Measurements from ENCODE around the gene ARHGAP42.

GRCh38 chr11:100875521-100875869 is 188.4 kb downstream of the ARHGAP42 start:
- no peak for TF ChIP-seq POLR2AphosphoS5 (IDR thresholded peaks at IDR 0.05)
- no peak for TF ChIP-seq CTCF (IDR thresholded peaks at IDR 0.05 in 8 of 11, conservative IDR thresholded peaks at IDR 0.05 in 3 of 11)
- no peak for TF ChIP-seq POLR2A (IDR thresholded peaks at IDR 0.05)

Measured in spleen (tissue), 7 donors.